SW 1271 (cell line): Measurements from ENCODE around the gene DCTN2.
"Not testable (repeated sequence)": the region's sequence is repeated elsewhere in the genome, so short reads cannot be mapped to it uniquely, and the experiment has no call there.

Experiments used
- DNase-seq, 2 experiments: peaks; one replicate each; lab custom pipeline; 2025; lab: John Stamatoyannopoulos, UW

Gene DCTN2

GRCh38 chr12:57515408-57515933 lies 31.5 kb downstream of the DCTN2 start:
- DNase-seq, result no peak

- no peak for DNase-seq
These were observed 32.1 kb downstream of the DCTN2 start for GRCh38 chr12:57514720-57515407.

- DNase-seq, result not testable (repeated sequence)
These were observed 32.7 kb downstream of the DCTN2 start for GRCh38 chr12:57514246-57514645.

- DNase-seq, result not testable (repeated sequence)
These were observed 33.3 kb downstream of the DCTN2 start for GRCh38 chr12:57513677-57514076.

GRCh38 chr12:57513266-57513665 lies 33.7 kb downstream of the DCTN2 start:
- no peak for DNase-seq

- DNase-seq, result no peak
These were observed 34.3 kb downstream of the DCTN2 start for GRCh38 chr12:57512665-57513064.

GRCh38 chr12:57511588-57512325 lies 35.2 kb downstream of the DCTN2 start:
- no peak for DNase-seq

GRCh38 chr12:57511161-57511560 lies 35.8 kb downstream of the DCTN2 start:
- no peak for DNase-seq

GRCh38 chr12:57507796-57508195 lies 39.2 kb downstream of the DCTN2 start:
- DNase-seq, result not testable (repeated sequence)

- DNase-seq, result not testable (repeated sequence)
These were observed 40.5 kb downstream of the DCTN2 start for GRCh38 chr12:57506541-57506940.

- not testable (repeated sequence) for DNase-seq
These were observed 44.6 kb downstream of the DCTN2 start for GRCh38 chr12:57502311-57502969.

- DNase-seq, result no peak
These were observed 46.8 kb downstream of the DCTN2 start for GRCh38 chr12:57500213-57500612.

GRCh38 chr12:57498571-57498970 lies 48.4 kb downstream of the DCTN2 start:
- DNase-seq, result no peak

- no peak for DNase-seq
These were observed 48.9 kb downstream of the DCTN2 start for GRCh38 chr12:57498132-57498502.

- no peak for DNase-seq
These were observed 49.5 kb downstream of the DCTN2 start for GRCh38 chr12:57497223-57498131.

GRCh38 chr12:57496822-57497221 lies 50.2 kb downstream of the DCTN2 start:
- no peak for DNase-seq

- not testable (repeated sequence) for DNase-seq
These were observed 51.8 kb downstream of the DCTN2 start for GRCh38 chr12:57495051-57495701.

GRCh38 chr12:57491393-57492280 lies 55.4 kb downstream of the DCTN2 start:
- peak in 1 of 2 experiments; percentile 49 for DNase-seq

- DNase-seq, result no peak
These were observed 56.9 kb downstream of the DCTN2 start for GRCh38 chr12:57490126-57490525.

GRCh38 chr12:57489157-57489641 lies 57.8 kb downstream of the DCTN2 start:
- no peak for DNase-seq
